GM12892 (cell line): Measurements from ENCODE around the gene BBIP1.
A peak's percentile ranks its signal among the peaks of the same experiment; 100 is the strongest.

ENCODE experiments used
- DNase-seq: peaks from one replicate; pipeline ENCODE4 v3.0.0; 2011; ENCODE audit not compliant: insufficient read length
- FAIRE-seq: peaks from 2 replicates; lab custom pipeline; 2011; peaks lifted over from hg19 to GRCh38; lab: Jason Lieb, UNC
- POLR2A ChIP-seq: IDR thresholded peaks from 2 replicates; pipeline ENCODE4 v1.6.1; 2011; ENCODE audit warnings: low read depth, low read length, control low read depth
- POLR2AphosphoS5 ChIP-seq: IDR thresholded peaks from 2 replicates; pipeline ENCODE4 v1.6.1; 2011; ENCODE audit warnings: low read depth, low read length, control low read depth
- TAF1 ChIP-seq: IDR thresholded peaks from 2 replicates; pipeline ENCODE4 v1.6.1; 2011; ENCODE audit warnings: low read depth, mild to moderate bottlenecking, control low read depth, low read length, borderline replicate concordance

The BBIP1 gene

DNA sequence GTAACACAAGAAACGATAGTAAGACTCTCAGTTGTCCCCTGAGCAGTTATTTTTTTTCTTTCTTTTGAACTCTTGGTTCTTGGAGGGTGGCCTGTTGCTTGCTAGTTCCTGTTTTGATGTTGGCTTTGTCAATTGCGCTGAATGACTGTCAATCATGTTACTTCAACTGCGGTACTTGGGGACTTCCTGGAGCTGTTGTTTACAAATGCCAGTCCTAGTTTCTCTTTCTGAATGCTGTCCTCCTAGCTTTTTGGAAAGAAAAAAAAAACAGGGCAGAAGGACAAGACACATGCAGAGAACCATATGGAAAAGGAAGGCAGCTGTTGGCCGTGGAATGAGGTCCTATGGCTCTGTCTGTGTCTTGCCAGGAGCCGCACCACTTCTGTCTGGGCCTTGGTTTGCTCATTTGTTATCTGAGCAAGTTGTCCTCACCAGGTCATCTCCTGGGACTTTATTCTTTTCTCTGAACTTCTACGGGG, 54.3 kb downstream of the BBIP1 start:
- DNase-seq (no peak), FAIRE-seq (peak; percentile 89)
- TF ChIP-seq POLR2A: no peak
- no peak for TF ChIP-seq TAF1
- TF ChIP-seq POLR2AphosphoS5: no peak

GRCh38 chr10:110863956-110864355, 55.0 kb downstream of the BBIP1 start:
- TF ChIP-seq POLR2AphosphoS5 (no peak), POLR2A (no peak), TAF1 (no peak)
- no peak for DNase-seq
- FAIRE-seq: no peak

DNA sequence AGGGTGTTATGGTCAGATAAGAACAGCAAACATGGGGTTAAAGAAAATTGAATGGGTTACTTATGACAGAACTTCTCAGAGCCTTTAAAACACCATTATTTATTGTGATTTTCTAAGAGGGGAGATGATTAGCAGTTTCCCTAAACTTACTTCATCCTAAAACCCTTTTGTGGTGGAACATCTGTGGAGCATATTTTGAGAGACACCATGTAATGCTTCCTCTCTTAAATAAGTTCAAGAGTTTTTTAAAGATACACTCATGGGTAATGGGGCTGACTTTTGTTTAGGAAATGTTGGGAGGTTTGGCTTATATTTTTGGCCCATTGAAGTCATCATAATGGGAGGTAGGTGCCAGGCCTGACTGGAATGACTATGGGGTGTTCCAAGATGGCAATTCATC, 55.6 kb downstream of the BBIP1 start:
- TF ChIP-seq POLR2A (no peak), TAF1 (no peak), POLR2AphosphoS5 (no peak)
- DNase-seq (no peak), FAIRE-seq (no peak)

DNA sequence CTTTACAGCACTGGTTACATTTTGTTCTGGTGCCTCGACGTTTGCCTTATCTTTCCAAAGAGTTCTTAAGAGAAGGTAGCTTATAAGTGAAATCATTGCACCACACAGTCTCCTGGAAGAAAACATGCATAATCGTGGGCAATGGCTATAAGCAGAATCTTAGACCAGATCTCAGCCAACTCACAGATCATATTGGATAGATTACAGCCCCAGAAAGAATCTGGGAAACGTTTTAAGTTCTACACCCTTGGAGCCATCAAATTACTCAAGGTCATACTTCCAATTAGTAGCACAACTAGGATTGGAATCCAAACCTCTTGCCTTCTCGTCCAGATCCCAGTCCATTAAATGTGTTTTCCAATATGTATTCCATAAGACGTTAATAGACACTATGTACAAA, 56.0 kb downstream of the BBIP1 start:
- no peak for TF ChIP-seq POLR2A
- TF ChIP-seq POLR2AphosphoS5: no peak
- TF ChIP-seq TAF1: no peak
- FAIRE-seq (no peak), DNase-seq (no peak)

DNA sequence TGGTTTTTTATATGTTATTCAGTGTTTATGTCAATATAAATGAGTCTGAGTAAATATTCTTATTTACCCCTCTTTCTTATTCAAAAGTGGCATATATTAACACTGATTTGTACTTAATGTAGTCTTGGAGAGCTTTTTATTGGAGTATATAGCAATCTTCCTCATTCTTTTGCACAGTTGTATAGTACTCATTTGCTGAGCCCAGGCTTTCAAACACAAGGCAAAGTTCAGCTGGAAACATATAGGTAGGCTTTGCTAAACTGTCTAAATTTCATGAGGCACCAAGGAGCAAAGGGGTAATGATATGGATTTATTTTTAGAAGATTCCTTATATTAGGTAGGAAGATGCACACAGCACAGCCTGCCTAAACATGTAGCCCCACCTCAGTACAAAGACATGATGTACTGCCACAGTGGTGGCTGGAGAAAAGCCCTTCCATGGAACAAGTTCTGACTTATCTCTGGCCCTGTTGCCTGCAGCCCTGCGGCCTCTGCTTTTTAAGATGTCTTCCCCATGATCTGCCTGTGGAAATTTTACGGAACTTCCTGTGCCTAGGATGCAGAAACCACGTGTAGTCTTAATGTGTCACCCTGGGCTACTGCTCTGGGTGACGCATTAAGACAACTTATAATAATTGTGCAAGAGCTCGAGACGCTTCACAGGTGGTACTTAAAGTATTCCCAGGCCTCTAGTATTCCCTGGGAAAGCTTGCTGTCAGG, 56.9 kb downstream of the BBIP1 start:
- no peak for FAIRE-seq

DNA sequence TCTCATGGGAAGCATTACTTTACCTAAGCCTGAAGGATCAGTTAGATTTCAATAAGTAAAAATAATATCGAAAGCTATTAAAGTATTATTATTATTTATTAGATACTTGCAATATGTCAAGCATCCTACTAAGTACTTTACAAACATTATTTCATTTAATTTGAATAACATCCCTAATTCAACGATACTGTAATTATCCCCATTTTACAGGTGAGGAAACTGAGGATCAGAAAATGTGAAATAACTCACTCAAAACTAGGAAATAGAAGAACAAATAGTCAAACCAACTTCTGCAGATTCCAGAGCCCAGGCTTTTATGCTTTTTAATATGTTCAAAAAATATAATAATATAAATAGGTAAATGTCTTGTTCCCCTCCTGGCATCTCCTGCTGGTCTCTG, 57.5 kb downstream of the BBIP1 start:
- no peak for TF ChIP-seq POLR2A
- TF ChIP-seq POLR2AphosphoS5: no peak
- TF ChIP-seq TAF1: no peak

More for the DNA sequence above, 56.9 kb downstream of the BBIP1 start:
- TF ChIP-seq TAF1 (no peak), POLR2A (no peak), POLR2AphosphoS5 (no peak)
- DNase-seq: no peak

GRCh38 chr10:110860576-110861241, 58.3 kb downstream of the BBIP1 start:
- peak; percentile 70 for FAIRE-seq
- TF ChIP-seq POLR2A (peak; percentile 20; the same call in 1 of the 2 replicates), POLR2AphosphoS5 (no peak), TAF1 (no peak)
- DNase-seq: no peak

More for the DNA sequence above, 57.5 kb downstream of the BBIP1 start:
- DNase-seq (no peak), FAIRE-seq (no peak)

- DNase-seq: no peak
- FAIRE-seq: peak; percentile 86
- TF ChIP-seq POLR2AphosphoS5 (no peak), POLR2A (no peak), TAF1 (no peak)
Observed at GRCh38 chr10:110859973-110860376, 59.0 kb downstream of the BBIP1 start.

DNA sequence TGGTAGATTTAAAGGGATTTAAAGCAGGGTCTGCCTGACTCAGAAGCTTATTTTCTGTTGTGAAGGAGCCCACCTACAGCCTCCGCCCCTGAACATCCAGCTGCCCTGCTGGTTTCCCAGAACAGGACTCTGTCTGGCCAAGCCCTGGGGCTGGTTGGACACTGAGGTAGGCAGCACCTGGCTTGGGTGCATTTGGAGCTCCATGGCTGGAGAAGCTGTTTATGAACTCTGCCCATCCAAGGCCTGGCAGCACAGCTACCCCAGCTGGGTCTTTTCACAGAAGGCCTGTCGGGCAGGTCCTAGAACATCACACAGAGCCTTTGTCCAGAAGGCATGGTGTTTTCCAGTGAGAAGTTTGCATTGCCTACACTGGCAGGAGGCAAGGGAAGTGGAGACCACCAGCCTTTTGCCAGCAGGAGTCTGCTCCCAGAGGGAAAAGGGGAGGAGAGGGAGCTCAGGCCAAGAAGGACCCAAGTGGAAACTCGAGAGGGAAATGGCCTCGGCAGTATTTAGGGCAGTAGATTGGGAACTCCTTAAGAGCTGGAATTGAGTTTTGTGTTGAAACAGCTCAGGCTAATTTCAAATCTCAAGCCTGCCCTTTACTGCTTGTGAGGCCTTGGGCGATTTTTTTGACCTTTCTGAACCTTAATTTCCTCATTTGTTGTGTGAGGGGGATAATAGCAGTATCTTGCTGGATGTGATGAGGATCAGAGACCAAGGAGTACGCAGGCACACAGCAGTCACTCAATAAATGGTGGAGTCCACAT, 59.6 kb downstream of the BBIP1 start:
- FAIRE-seq (no peak), DNase-seq (no peak)
- TF ChIP-seq POLR2A (no peak), POLR2AphosphoS5 (no peak)

DNA sequence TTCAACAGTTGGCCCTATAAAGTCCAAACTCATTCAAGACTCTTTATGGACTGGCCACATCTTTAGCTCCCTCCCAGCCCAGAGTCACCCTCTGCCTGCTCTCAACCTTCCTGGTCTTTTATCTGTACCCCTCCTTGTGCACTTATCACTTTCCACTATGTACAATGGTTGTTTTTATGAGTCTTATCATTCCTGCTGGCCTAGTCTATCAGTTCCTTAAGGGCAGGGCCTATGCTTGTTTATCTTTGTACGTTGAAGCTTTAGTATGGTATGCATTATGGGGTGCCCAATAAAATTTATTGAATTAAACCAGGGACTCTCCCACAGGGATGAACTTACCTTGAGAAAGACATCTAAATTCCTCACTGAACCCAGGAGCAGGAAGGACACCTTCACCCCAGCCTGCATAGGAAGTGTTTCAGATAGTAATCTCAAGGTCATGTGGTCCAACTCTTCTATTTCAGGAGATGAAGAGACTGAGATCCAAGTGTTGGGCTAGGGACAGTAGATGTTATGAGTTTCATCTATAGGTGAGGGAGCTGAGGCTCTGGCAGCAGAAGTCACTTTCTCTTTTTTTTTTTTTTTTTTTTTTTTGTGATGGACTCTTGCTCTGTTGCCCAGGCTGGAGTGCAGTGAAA, 60.6 kb downstream of the BBIP1 start:
- no peak for TF ChIP-seq POLR2A
- FAIRE-seq: peak; percentile 51
- DNase-seq: no peak
